DMS153 treated with DMSO at 0.1 percent for 48 hours (cell line): ENCODE measurements around the gene FKBP2.

Experiments used
- DNase-seq: peaks from one replicate; lab custom pipeline; 2025; ENCODE audit not compliant: unreplicated experiment; lab: John Stamatoyannopoulos, UW

The FKBP2 gene

DNA sequence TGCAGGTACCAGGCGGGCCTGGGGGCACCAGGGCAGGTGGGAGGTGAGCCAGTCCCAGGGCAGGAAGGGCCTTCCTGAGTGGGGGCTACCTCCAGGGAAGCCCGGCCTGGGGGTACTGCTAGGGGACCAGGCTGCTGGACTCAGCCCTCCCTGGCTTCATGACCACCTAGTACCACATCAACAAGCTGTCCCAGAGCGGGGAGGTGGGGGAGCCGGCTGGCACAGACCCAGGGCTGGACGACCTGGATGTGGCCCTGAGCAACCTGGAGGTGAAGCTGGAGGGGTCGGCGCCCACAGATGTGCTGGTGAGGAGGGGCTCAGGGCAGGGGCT, 21.6 kb upstream of the FKBP2 start:
- no peak for DNase-seq

DNA sequence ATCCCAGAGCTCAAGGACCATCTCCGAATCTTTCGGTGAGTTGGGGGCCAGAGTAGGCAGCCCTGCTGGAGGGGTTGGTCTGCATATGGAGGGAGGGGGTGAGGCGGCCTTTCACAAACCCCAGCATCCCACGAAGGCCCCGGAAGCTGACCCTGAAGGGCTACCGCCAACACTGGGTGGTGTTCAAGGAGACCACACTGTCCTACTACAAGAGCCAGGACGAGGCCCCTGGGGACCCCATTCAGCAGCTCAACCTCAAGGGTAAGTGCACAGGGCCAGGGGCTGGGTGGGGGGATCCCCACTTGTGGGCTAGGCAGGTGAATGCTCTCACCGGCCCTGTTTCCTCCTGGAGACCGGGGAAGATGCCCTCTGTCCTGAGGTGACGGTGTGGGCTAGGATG, 21.1 kb upstream of the FKBP2 start:
- no peak for DNase-seq

DNA sequence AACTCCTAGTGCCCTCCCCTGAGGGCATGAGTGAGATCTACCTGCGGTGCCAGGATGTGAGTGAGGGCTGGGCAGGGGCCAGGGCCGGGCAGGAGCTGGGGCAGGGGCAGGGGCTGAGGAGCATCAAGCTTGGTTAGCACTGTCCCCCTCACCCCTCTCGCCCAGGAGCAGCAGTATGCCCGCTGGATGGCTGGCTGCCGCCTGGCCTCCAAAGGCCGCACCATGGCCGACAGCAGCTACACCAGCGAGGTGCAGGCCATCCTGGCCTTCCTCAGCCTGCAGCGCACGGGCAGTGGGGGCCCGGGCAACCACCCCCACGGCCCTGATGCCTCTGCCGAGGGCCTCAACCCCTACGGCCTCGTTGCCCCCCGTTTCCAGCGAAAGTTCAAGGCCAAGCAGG, 20.6 kb upstream of the FKBP2 start:
- DNase-seq: no peak

DNA sequence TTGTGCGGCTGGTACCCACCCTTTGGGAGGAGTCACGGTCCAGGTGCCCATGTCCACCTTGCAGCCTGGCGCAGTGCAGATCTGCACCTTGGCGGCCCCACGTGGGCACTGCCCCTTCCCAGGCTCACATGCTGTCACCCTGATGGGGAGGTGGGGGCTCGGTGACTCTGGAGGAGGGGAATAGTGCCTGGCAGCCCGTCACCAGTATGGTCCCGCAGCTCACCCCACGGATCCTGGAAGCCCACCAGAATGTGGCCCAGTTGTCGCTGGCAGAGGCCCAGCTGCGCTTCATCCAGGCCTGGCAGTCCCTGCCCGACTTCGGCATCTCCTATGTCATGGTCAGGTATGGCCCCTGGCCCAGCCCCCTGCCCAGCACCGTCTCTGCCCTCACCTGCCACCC, 20.1 kb upstream of the FKBP2 start:
- DNase-seq: no peak

DNA sequence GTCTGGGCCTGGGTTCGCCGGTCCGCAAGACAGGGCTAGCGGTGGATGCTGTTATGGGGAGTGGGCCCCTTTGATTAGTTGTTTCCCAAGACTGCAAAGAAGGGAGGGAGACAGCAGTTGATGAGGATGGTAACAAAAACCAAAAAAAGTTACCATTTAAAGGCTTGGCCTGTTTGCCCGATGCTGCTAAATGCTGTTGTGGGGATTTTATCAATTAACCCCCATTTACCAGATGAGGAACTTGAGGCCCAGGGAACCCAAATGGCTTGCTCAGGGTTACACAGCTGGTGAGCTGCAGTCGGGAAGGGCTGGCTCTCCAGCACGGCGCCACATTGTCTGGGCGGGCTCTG, 18.3 kb upstream of the FKBP2 start:
- peak; percentile 50 for DNase-seq

DNA sequence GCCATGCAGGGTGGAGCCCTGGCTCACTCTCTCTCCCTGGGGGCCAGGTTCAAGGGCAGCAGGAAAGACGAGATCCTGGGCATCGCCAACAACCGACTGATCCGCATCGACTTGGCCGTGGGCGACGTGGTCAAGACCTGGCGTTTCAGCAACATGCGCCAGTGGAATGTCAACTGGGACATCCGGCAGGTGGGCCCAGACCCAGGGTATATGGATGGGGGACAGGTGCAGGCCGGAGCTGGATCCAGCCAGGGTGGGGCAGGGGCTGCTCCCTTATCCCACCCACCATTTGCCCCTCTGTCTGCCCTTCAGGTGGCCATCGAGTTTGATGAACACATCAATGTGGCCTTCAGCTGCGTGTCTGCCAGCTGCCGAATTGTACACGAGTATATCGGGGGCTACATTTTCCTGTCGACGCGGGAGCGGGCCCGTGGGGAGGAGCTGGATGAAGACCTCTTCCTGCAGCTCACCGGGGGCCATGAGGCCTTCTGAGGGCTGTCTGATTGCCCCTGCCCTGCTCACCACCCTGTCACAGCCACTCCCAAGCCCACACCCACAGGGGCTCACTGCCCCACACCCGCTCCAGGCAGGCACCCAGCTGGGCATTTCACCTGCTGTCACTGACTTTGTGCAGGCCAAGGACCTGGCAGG, 17.8 kb upstream of the FKBP2 start:
- no peak for DNase-seq

DNA sequence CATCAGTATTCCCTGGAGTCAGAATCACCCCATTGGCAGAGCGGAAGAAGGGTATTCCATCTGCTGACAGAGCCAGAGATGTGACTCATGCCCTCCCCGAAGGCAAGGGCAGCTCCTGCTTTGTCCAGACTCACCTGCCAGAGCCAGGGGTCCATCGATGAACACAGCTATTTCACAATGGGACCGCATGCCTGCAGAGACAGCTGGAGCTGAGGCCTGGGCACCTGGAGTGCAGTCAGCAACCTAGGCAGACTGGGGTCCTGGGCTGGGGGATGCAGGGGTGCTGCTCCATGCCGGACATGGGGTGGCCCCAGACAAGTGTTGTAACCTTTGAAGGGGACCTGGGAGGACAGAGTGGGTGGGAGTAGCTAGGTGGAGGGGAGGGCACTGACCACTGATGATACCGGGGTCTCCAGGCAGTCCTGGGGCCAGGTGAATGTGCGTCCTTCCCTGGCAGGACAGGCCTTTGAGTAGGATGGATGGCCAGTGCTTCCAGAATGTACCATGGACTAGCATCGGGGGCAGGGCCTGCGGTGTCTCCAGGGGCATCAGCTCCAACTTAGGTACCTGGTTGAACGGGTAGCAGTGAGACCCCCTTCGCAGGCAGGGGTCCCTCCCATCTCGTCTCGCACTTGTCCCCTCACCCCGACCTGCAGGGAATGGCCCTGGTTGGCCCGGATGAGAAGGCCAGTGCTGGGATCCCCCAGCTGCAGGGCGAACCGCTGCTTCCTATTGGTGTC, 16.6 kb upstream of the FKBP2 start:
- no peak for DNase-seq

DNA sequence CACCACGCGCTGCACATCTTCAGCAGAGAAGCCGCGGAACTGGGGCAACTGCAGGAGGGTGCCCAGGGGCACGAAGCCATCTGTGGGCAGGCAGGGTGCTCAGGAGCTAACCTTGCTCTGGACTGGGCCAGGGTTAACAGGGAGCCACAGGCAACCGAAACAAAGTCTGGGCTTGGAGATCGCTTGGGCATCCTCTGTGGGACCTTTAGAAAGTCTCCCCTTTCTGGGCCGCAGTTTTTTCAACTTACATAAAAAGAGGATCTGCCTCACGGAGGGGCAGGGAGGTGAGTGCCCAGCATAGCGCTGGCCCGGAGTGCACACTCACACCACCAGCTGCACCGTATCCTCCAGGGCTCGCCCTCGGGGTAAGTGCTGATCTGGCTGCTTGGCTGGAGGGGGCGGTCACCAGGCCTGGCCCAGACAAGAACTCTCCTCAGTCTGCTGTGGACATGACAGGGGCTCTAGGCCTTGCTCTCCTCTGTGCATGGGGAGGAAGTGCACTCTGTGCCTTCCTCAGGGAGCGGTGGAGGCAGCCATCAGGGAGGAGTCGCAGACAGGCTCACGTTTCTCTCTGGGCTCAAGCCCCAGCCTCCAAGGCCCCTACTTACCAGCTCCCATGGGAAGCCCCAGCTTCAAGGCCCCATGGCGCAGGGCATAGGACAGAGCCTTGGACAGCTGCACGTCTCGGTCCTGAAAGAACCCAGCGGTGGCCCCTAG, 15.8 kb upstream of the FKBP2 start:
- no peak for DNase-seq

DNA sequence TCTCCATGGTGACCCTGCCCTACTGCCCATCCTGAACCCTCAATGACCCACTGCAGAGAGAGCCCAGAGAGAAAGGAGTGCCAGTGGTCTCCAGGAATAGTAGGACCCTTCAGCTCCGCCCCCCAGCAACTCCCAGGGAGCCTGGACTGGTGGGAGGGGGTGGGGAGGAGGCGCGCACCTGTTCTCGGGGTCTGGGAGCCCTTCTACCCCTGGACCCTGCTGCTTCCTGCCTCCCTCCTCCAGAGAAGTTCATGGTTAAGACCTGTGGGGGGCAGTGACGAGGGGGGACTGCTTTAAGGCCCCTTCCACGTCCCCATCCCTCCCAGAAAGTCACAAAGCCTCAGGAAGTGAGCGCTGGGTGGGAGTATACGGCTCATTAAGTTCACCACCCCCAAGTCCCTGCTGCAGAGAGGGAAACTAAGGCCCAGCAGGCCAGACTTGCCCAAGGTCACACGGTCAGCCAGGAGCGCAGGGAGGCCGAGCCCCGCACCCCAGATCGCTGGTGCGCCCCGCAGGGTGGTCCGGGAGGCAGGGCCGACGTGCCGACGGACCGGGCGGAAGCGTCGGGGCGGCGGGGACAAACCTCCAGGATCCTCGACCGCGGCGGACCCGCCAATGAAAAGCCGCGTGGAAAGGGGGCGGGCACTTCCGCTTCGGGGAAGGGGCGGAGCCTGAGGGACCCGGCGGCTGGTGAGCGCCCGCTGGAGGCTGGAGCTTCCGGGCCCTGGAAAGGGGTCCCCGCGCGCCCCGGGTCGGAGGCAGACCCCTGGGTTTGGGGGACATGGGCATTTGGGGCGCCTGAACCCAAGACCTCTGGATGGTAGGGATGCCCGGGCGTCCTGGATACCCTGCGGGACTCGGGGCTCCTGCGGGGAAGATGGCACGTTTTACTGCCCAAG, 15.0 kb upstream of the FKBP2 start, which contains the start of the genes NUDT22 and TRPT1:
Gene NUDT22, plus strand, starts transcription at position 667 of the 899 bp plus-strand sequence. CDS start 379 bp downstream, outside the sequence.
Gene TRPT1, minus strand, starts transcription at position 579 of the 899 bp plus-strand sequence. Its CDS starts 326 bp downstream, at position 253.
- peak; percentile 79 for DNase-seq

DNA sequence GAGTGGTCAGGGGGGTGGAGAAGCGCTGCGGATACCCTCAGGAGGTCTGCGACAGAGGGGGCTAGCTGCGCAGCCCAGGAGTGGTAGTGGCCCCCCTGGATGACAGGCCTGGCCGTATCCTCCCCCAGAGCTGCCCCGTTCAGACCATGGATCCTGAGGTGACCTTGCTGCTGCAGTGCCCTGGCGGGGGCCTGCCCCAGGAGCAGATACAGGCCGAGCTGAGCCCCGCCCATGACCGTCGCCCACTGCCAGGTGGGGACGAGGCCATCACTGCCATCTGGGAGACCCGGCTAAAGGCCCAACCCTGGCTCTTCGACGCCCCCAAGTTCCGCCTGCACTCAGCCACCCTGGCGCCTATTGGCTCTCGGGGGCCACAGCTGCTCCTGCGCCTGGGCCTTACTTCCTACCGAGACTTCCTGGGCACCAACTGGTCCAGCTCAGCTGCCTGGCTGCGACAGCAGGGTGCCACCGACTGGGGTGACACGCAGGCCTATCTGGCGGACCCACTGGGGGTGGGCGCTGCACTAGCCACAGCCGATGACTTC, 14.3 kb upstream of the FKBP2 start:
- peak; percentile 24 for DNase-seq

DNA sequence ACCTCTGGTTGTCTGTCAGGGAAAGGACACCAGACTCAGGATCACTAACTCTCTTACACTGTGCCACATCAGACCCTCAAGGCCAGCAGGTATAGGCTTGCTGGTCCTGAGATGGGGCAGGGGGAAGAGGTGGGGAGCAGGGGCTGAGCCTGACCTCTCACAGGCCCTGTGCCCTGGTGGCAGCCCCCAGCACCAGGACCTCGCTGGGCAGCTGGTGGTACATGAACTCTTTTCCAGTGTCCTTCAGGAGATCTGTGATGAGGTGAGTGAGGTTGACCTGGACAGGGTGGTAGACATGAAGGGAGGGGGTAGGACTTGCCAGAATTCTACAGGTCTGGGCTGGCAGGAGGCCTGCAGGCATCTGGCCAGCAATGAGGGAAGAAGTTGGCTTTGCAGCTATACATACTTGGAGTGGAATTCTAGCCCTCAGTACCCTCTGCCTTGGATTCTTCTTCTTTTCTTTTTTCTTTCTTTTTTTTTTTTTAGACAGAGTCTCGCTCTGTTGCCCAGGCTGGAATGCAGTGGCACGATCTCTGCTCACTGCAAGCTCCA, 13.4 kb upstream of the FKBP2 start:
- DNase-seq: no peak

DNA sequence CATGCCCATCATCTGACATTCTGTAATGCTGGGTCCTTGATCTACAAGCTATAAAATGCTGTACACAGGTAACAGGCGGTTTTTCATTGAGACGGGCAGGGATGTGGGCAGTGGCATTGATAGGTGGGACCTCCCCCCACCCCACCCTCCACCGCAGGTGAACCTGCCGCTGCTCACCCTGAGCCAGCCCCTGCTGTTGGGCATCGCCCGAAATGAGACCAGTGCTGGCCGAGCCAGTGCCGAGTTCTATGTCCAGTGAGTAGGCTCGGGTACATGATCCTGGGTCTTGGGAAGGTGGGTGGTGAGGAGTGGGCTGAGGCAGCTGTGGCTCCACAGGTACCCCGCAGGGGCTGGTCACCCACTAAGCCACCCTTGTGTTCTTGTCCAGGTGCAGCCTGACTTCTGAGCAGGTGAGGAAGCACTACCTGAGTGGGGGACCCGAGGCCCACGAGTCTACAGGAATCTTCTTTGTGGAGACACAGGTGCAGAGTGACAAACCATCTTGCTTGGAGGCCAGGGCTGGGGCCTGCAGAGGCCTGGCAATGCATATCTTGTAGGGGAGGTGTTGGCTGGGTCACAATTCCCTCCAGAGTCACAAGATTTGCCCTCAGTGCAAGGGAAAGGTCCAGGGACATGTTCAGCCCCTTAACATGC, 11.7 kb upstream of the FKBP2 start:
- DNase-seq: no peak

DNA sequence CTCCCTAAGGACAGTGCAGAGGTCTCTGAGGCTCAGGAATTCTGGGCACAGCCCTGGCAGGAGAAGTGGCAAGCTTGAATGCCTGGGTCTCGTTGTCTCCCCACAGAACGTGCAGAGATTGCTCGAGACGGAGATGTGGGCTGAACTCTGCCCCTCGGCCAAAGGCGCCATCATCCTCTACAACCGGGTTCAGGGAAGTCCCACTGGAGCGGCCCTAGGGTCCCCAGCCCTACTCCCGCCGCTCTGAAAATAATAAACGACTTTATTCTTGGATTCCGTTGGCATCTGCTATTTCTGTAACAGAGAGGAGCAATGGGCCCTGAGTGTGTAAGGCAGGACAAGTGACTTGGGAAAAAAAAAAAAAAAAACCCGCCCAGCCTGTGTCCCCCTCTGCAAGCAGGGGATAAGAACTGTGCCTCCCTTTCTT, 11.1 kb upstream of the FKBP2 start:
- DNase-seq: no peak

DNA sequence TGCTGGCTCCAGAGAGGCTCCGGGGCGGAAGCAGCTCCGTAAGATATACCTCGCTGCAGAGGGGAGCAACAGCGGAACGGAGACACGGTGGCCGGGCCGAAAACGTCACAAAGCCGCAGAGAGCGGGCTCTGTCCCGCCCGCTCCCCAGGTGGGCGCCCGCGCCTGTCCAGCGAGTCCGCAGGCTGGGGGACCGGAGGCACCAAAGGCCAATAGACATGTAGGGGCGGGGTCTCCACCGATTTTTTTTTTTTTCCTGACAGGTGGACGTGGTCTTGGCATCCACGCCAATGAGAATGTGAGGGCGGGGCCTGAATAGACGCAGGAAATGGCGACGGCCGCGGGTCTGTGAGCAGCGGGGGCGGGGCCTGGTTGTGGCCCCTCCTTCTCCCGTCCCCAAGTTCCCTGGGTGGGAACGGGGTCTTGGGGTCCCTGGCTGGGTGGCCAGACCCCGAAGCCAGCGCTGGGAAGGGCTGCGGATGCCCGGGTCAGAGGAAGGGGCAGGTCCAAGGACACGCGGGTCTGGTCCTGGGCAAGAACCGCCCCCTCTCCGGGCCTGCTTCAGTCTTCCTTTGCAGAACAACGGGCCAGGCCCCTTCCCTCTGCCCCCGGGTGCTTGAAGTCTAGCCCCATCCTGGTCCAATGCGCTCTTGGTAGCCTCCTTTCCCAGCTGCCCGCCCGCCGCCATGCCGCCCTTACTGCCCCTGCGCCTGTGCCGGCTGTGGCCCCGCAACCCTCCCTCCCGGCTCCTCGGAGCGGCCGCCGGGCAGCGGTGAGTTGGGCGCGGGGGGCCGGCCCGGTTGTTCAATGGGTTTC, 10.5 kb upstream of the FKBP2 start, which contains the start of gene DNAJC4:
Gene DNAJC4, plus strand, starts transcription at position 378 of the 814 bp plus-strand sequence. Its CDS starts 307 bp downstream, at position 685.
- peak; percentile 87 for DNase-seq

DNA sequence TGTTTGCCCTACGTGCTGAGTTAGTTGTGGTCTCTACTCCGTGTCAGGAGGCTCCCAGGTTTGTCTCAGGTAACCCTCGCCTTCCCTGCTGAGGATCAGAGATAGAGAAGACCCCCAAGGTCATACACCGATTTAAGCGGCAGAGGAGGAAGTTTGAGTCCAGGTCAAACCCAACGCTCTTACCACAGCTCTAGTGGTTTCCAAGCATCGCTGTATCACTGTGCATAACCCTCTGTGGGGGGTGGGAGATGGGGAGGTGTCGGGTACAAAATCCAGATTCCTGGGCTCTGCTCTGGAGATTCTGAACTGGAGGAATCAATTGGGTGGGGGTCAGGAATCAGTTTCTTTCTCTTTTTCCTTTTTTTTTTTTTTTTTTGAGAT, 9.9 kb upstream of the FKBP2 start:
- no peak for DNase-seq

DNA sequence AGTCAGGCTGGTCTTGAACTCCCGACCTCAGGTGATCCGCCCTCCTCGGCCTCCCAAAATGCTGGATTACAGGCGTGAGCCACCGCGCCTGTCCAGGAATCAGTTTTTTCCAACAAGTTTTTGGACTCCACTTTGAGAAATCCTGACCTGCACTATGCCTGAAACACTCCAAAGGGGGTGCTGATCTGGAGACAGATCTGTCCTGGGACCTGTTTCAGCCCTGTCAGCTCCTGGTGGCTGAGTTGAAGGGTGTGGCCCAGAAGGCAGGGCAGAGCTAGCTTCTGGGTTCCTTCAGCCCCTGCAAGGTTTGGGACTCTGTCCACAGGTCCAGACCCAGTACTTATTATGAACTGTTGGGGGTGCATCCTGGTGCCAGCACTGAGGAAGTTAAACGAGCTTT, 9.3 kb upstream of the FKBP2 start:
- no peak for DNase-seq

DNA sequence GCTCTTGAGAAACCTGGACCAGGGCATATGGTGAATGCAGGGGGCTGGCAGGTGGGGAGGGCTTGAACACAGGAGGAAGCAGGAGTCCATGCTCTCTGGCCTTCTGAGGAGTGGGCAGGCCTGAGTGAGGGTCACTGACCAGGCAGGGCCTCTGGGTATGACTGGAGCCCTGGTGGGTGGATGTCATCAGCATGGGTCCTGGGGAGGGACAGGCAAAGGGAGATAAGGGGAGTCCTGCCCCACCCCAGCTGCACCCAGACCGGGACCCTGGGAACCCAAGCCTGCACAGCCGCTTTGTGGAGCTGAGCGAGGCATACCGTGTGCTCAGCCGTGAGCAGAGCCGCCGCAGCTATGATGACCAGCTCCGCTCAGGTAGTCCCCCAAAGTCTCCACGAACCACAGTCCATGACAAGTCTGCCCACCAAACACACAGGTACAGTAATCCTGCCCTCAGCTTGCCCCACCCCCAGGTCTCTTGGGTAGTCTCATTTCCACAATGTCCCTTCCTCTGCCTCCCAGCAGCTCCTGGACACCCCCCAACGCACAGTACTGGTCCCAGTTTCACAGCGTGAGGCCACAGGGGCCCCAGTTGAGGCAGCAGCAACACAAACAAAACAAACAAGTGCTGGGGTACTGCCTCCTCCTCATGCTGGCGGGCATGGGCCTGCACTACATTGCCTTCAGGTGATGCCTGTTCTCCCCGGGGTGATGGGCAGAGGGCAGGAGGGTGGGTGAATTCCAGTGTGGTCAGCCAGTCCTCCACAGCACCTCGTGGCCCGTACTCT, 8.5 kb upstream of the FKBP2 start:
- DNase-seq: no peak

DNA sequence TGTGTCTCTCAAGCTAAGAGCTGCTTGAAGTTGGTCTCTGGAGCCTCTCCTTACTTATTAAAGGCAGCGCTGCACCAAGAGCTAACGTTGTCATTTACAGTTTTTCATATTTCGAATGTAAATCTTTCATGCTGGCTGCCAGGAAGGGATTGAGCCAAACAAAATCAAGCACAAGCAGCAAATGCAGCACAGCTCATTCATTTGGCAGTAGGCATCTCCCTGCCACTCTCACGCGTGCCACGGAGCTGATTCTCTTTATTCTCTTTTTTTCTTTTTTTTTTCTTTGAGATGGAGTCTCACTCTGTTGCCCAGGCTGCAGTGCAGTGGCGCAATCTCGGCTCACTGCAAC, 8.0 kb upstream of the FKBP2 start:
- no peak for DNase-seq
